HCT116 (cell line): ENCODE results near the gene BCAR1.

Source experiments
- CBX3 ChIP-seq: IDR thresholded peaks from 2 replicates; pipeline ENCODE4 v1.6.1; 2012; ENCODE audit warnings: low read depth
- EZH2phosphoT487 ChIP-seq: fragments of 200-600 bp; IDR thresholded peaks from 2 replicates; pipeline ENCODE4 v1.6.1; 2018; ENCODE audit warnings: antibody characterized with exemption, borderline replicate concordance
- RAD21 ChIP-seq: IDR thresholded peaks from 2 replicates; pipeline ENCODE4 v1.6.1; 2012; ENCODE audit warnings: low read depth, mild to moderate bottlenecking
- ZFX ChIP-seq: fragments of 450-650 bp; IDR thresholded peaks from 2 replicates; pipeline ENCODE4 v1.6.1; 2017

GRCh38 chr16:75293772-75294171 is 42.3 kb upstream of the BCAR1 start:
- TF ChIP-seq ZFX, result no peak
- TF ChIP-seq EZH2phosphoT487, result no peak
- no peak for TF ChIP-seq CBX3
- no peak for TF ChIP-seq RAD21
